ENCODE data around the gene WFDC2. TPM values are rescaled to one million over a fixed set of nuclear protein-coding genes. Genes with fewer than 3 reads are reported as not detected.

Gene WFDC2
- polyA plus RNA-seq, 2 of the 4 experiments (the other 2 are of a cell fraction): not detected

DNA sequence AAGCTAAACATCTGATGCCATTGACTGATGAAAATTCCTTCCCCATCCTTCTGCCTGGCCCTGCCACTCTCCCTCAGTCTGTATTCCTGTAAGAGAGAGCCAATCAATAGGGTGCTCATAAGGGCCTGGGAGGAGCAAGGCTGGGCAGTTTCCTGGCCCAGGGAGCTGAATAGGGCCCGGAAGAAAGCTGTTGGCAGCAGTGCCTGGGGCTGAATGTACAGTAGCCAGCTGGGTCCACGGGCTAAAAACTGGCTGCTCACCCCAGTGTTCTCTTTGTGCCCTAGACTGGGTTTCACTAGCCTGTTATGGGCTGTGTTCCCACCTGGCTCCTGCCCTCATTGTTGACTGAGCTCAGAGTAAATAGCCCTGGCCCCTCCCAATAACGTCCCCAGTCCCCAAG, 1.7 kb upstream of the WFDC2 start:
- WGBS (ENCODE audit: missing lambda C conversion rate): 17% methylated on average over 3 of the region's 3 CpGs
- FAIRE-seq: no peak
- H3K4me2 ChIP-seq: no peak overlapping the region
- no peak overlapping the region for H3K27ac ChIP-seq
- peaks cover 5% of the 10 kb centered on the region; the same call in 1 of the 3 replicates for H3K9me3 ChIP-seq
- no peak overlapping the region for H3K4me3 ChIP-seq
- ChIA-PET CTCF (interaction anchor here (0.9 to 7.4 kb wide), 7 partner anchors 10 to 303 kb away, joined by 3 to 33 read pairs (median 6); no protein-coding TSS in a partner anchor), POLR2A (no interaction called here)
- ATAC-seq: no peak
- peaks cover 8% of the 10 kb centered on the region; the same call in 2 of the 3 replicates for H3K4me1 ChIP-seq
- no peak for DNase-seq (ENCODE audit: low read depth in 1 of 2, low spot score in 1 of 2)
- no peak for TF ChIP-seq ZSCAN20 (CRISPR knock-in tag; IDR thresholded peaks at IDR 0.05)
- TF ChIP-seq, protein P1, sequence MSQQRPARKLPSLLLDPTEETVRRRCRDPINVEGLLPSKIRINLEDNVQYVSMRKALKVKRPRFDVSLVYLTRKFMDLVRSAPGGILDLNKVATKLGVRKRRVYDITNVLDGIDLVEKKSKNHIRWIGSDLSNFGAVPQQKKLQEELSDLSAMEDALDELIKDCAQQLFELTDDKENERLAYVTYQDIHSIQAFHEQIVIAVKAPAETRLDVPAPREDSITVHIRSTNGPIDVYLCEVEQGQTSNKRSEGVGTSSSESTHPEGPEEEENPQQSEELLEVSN (IDR thresholded peaks at IDR 0.05; ENCODE audit: borderline replicate concordance, low read depth): no peak
- TF ChIP-seq CEBPB (IDR thresholded peaks at IDR 0.05): no peak
- TF ChIP-seq, protein P2, sequence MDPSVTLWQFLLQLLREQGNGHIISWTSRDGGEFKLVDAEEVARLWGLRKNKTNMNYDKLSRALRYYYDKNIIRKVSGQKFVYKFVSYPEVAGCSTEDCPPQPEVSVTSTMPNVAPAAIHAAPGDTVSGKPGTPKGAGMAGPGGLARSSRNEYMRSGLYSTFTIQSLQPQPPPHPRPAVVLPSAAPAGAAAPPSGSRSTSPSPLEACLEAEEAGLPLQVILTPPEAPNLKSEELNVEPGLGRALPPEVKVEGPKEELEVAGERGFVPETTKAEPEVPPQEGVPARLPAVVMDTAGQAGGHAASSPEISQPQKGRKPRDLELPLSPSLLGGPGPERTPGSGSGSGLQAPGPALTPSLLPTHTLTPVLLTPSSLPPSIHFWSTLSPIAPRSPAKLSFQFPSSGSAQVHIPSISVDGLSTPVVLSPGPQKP (IDR thresholded peaks at IDR 0.05; ENCODE audit: low read depth, low read length): no peak
- no peak for TF ChIP-seq EHF (CRISPR knock-in tag; IDR thresholded peaks at IDR 0.05)
- no peak for TF ChIP-seq ZFP36 (IDR thresholded peaks at IDR 0.05; ENCODE audit: borderline replicate concordance, partially characterized antibody)
- no peak for TF ChIP-seq RAD21 (conservative IDR thresholded peaks at IDR 0.05 in 1 of 2, IDR thresholded peaks at IDR 0.05 in 1 of 2)
- no peak for TF ChIP-seq EHMT2 (IDR thresholded peaks at IDR 0.05; ENCODE audit: low read depth)
- TF ChIP-seq, protein P3, sequence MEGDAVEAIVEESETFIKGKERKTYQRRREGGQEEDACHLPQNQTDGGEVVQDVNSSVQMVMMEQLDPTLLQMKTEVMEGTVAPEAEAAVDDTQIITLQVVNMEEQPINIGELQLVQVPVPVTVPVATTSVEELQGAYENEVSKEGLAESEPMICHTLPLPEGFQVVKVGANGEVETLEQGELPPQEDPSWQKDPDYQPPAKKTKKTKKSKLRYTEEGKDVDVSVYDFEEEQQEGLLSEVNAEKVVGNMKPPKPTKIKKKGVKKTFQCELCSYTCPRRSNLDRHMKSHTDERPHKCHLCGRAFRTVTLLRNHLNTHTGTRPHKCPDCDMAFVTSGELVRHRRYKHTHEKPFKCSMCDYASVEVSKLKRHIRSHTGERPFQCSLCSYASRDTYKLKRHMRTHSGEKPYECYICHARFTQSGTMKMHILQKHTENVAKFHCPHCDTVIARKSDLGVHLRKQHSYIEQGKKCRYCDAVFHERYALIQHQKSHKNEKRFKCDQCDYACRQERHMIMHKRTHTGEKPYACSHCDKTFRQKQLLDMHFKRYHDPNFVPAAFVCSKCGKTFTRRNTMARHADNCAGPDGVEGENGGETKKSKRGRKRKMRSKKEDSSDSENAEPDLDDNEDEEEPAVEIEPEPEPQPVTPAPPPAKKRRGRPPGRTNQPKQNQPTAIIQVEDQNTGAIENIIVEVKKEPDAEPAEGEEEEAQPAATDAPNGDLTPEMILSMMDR (IDR thresholded peaks at IDR 0.05): no peak
- no peak for TF ChIP-seq CHD4 (IDR thresholded peaks at IDR 0.05; ENCODE audit: borderline replicate concordance)

DNA sequence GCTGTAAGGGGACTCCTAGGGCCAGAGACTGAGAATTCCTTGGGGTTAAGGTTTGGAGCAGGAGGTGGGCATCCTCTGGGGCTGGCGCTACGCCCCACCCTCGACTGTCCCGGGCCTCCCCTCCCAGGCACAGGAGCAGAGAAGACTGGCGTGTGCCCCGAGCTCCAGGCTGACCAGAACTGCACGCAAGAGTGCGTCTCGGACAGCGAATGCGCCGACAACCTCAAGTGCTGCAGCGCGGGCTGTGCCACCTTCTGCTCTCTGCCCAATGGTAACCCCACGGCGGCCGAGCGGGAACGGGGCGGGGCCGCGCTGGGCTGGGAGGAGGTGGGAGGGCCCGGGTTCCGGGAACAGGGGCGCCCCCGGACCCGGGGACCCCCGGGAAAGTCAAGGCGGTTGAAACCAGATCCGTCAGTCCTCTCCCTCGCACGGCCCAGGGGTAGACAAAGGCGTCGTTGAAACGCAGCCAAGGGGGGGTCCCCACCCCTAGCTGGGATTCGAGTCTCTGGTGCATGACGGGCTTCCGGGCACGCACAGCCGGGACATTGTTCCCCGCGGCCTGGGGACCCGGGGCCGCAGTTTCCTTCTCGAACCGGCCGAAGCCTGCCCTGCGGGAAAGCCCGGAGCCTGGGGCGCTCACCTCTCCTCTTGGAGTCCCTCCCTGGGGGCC, 844 bp downstream of the WFDC2 start:
- no peak for FAIRE-seq
- Histone ChIP-seq H3K9me3 (peaks cover 5% of the 10 kb centered on the region; the same call in 1 of the 3 replicates), H3K4me1 (peaks cover 8% of the 10 kb centered on the region; the same call in 2 of the 3 replicates), H3K4me3 (peak overlapping the region; percentile 39), H3K27ac (peak overlapping the region in 1 of 2 experiments; percentile 20; a peak in 2 of 6 replicates), H3K4me2 (peak overlapping the region; percentile 71)
- CTCF ChIA-PET: interaction anchor here (0.6 to 1.1 kb wide), 6 partner anchors 10 to 301 kb away, joined by 3 to 5 read pairs (median 3); partner anchors contain the start of gene SYS1
- 8% methylated on average over 13 of the region's 50 CpGs for WGBS (ENCODE audit: missing lambda C conversion rate)
- no peak for DNase-seq (ENCODE audit: low read depth in 1 of 2, low spot score in 1 of 2)
- POLR2A ChIA-PET: no interaction called here
- peak; percentile 75 to 86 for ATAC-seq
- no peak for TF ChIP-seq BHLHE40 (IDR thresholded peaks at IDR 0.05; ENCODE audit: low read depth, low read length)
- no peak for TF ChIP-seq FOXS1 (CRISPR knock-in tag; IDR thresholded peaks at IDR 0.05)
- TF ChIP-seq NFE2L2 (conservative IDR thresholded peaks at IDR 0.05; ENCODE audit: low read length): no peak
- TF ChIP-seq HOXB5 (CRISPR knock-in tag; IDR thresholded peaks at IDR 0.05): no peak
- no peak for TF ChIP-seq RFX5 (IDR thresholded peaks at IDR 0.05)
- no peak for TF ChIP-seq CBX2 (IDR thresholded peaks at IDR 0.05; ENCODE audit: borderline replicate concordance, low read depth)
- TF ChIP-seq RAD21 (conservative IDR thresholded peaks at IDR 0.05 in 1 of 2, IDR thresholded peaks at IDR 0.05 in 1 of 2): no peak
- TF ChIP-seq, protein P3 (IDR thresholded peaks at IDR 0.05): no peak
- no peak for TF ChIP-seq FOSL2 (IDR thresholded peaks at IDR 0.05)
- TF ChIP-seq FOSL2 (CRISPR knock-in tag; IDR thresholded peaks at IDR 0.05): no peak
- TF ChIP-seq RCOR1 (IDR thresholded peaks at IDR 0.05; ENCODE audit: low read depth, low read length): no peak

Data from A549 (cell line).